HG02852 (cell line): Measurements from ENCODE around the gene RPL41.
"Not testable (repeated sequence)": the region's sequence is repeated elsewhere in the genome, so short reads cannot be mapped to it uniquely, and the experiment has no call there.

Experiments
- ATAC-seq: cut with Tn5 transposase; IDR thresholded peaks from one replicate; pipeline ENCODE4 v1.9.1; 2021; ENCODE audit warnings: mild to moderate bottlenecking, moderate library complexity; ENCODE audit not compliant: unreplicated experiment

RPL41 gene

DNA sequence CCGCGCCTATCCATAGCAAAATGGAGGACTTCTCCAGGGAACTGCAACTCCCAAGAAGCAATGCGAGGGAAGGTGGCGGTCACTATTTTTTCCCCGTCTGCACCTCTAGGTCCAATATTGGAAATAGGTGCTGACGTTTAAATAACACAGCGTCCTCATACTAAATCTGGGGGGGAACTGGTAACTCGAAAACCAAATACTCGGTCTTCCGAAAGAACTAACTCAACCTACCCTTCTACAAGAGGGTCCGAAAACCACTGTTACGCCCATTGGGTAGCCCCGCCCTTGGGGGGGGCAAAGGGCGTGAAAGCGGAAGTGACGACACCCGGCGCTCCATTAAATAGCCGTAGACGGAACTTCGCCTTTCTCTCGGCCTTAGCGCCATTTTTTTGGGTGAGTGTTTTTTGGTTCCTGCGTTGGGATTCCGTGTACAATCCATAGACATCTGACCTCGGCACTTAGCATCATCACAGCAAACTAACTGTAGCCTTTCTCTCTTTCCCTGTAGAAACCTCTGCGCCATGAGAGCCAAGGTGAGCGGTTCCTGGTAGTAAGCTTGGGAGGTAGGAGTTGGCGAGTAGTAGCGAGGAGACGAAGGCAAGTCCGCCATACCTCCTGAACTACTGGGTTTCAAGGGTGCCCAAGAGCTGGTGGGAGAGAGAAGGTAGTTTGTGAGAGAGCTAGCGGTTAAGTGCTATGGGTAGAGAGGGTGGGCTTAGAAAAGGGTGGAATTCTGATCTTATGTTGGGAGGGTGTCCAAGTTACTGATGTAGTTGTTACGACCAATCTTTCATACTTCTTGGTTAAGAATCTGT, at the start of gene RPL41:
Gene RPL41, plus strand, starts transcription at position 367 of the 815 bp plus-strand sequence.
- ATAC-seq = peak; percentile 36

DNA sequence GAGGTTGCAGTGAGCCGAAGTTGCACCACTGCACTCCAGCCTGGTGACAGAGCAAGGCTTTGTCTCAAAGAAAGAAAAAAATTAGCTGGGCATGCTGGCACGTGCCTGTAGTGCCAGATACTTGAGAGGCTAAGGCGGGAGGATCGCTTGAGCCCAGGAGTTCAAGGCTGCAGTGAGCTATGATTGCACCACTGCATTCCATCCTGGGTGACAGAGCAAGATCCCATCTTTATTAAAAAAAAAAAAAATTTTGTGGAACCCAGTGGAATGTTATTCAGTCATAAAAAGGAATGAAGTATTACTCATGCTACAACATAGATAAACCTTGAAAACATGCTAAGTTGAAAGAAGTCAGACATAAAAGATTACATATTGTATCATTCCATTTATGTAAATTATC, 44.8 kb upstream of the RPL41 start:
- ATAC-seq = no peak

- ATAC-seq = no peak
Measured at GRCh38 chr12:56074396-56074795, 42.0 kb upstream of the RPL41 start.

DNA sequence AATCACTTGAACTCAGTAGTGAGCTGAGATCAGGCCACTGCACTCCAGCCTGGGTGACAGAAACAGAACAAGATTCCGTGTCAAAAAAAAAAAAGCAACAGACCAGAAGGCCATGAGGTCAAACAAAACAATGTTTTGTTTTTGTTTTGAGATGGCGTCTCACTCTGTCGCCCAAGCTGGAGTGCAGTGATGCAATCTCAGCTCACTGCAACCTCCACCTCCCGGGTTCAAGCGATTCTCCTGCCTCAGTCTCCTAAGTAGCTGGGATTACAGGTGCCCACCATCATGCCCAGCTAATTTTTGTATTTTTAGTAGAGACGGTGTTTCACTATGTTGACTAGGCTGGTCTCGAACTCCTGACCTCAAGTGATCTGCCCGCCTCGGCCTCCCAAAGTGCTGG, 38.5 kb upstream of the RPL41 start:
- not testable (repeated sequence) for ATAC-seq

DNA sequence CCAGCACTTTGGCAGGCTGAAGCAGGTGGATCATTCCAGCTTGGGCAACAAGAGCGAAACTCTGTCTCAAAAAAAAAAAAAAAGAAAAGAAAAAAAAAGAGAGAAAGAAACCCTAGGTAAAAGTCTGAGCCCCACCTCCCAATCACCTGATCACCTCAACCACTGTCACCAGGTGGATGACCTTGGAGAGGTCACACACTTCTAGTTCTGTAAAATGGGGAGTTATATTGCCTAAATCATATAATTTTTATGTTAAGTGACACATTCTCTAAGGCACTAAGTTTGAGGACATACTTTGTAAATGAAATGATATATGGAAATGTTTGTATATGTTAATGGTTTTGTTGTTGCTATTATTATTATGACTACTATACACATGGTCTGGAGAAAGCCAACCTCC, 38.0 kb upstream of the RPL41 start:
- ATAC-seq = no peak

- ATAC-seq = peak; percentile 48
Measured at GRCh38 chr12:56078931-56079722, 37.3 kb upstream of the RPL41 start.

DNA sequence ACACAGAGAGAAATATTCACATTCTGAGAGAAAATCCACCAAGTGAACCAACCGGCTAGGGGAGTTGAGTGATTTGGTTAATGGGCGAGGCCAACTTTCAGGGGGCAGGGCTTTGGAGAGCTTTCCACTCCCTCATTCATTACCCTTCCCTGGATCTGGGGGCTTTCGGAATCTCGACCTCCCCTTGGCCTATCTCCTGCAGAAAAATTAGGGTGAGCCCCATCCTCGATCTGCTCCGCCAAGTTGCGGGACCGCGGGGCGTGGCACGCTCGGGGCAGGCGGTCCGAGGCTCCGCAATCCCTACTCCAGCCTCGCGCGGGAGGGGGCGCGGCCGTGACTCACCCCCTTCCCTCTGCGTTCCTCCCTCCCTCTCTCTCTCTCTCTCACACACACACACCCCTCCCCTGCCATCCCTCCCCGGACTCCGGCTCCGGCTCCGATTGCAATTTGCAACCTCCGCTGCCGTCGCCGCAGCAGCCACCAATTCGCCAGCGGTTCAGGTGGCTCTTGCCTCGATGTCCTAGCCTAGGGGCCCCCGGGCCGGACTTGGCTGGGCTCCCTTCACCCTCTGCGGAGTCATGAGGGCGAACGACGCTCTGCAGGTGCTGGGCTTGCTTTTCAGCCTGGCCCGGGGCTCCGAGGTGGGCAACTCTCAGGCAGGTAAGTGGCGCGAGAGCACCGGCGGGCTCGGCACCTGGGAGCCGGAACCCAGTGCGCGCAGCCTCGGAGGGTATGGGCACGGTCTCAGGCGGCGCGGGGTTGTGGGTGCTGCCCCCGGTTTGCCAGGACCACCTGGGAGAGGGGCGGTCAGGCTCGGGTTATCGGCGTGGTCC, 36.5 kb upstream of the RPL41 start, which contains the start of gene ERBB3:
Gene ERBB3, plus strand, starts transcription at position 443 of the 833 bp plus-strand sequence. Its CDS starts 136 bp downstream, at position 579.
- ATAC-seq = peak; percentile 33

GRCh38 chr12:56080556-56081138, 35.8 kb upstream of the RPL41 start:
- no peak for ATAC-seq

GRCh38 chr12:56081393-56082347, 34.8 kb upstream of the RPL41 start:
- ATAC-seq = no peak

DNA sequence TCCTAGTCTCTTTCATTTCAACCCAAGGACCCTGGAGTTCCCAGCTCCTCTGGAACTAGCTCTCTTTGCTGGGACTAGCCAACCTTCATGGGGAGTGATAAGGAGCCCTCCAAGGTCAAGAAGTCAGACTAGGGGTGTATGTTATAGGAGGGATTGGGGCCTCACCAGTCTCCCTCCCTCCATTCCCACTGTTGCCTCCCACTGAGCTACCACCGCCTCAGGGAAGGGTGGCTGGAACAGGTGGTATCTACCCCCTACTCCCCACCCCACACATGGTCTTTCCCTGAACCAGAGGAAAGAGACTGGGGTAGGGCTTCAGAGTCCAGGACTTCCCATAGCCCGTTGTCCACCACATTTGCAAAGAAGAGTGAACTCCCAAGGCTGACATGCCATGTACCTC, 34.1 kb upstream of the RPL41 start:
- no peak for ATAC-seq

GRCh38 chr12:56082967-56083366, 33.5 kb upstream of the RPL41 start:
- no peak for ATAC-seq

- ATAC-seq = no peak
Measured at GRCh38 chr12:56084958-56085543, 31.4 kb upstream of the RPL41 start.

DNA sequence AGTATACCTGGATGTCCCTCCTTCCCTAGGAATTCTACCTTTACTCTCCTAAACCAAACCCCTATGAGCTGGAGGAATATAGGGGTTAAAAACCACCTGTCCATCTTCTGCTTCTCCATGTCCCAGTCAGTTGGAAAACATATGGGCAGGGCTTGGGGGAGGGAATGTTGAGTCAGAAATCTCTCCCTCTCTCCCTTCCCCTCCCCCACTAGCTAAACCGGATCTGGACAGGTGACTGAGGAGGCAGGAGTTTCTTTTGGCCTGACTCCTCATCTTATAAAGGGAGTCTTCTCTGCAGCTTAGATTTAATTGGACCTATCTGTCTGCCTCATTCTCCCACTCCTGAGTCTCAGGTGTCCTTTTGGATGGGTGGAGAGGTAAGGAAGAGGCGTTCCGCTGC, 30.3 kb upstream of the RPL41 start:
- ATAC-seq = no peak

GRCh38 chr12:56086608-56087007, 29.8 kb upstream of the RPL41 start:
- ATAC-seq = no peak

DNA sequence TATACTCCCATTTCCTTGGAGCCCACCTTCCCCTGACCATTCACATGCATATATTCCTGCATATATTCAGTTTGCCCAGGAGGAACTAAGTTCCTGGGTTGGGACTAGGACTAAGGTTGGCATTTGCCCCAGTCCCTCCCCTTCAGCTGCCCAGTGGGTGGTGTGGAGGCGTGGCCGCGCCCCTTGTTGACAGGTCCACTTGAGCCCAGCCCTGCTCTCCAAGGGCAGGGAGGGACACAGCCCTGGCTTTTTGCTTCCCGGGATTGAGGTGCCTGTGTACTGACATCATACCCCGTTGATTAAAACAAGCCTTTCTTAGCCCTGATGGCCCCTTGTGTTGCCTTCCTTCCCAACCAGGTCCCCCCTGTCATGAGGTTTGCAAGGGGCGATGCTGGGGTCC, 29.2 kb upstream of the RPL41 start:
- no peak for ATAC-seq

- no peak for ATAC-seq
Measured at GRCh38 chr12:56097738-56098137, 18.7 kb upstream of the RPL41 start.

GRCh38 chr12:56098592-56098991, 17.8 kb upstream of the RPL41 start:
- no peak for ATAC-seq

GRCh38 chr12:56099787-56100186, 16.6 kb upstream of the RPL41 start:
- no peak for ATAC-seq

GRCh38 chr12:56101045-56101444, 15.4 kb upstream of the RPL41 start:
- no peak for ATAC-seq
